CD4-positive, alpha-beta T cell treated with Interleukin-6 at 100 ng/mL for 8 hours (primary cell): ENCODE data around the gene NAALADL2.

Source experiments
- DNase-seq: peaks from one replicate; pipeline ENCODE4 v3.0.0-alpha.2; 2020; ENCODE audit warnings: mixed read lengths, low spot score

The NAALADL2 gene

DNA sequence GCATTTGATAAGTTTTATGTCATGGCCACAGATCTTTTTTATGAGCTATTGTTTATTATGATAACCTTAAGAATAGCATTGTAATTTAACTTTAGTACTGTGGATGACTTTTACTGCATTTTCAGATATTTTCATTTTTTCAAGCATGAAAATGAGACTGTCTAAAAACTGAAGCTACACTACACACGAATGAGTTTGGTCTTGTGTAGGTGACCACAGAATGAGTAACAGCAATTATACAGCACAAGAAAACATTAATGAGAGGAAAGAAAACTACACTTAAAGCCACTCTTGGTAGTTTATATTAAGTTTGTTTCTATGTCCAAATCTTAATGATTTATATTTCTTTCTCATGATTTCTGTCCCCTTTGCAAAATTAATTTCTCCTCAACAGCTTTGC, 809.2 kb downstream of the NAALADL2 start:
- no peak for DNase-seq

DNA sequence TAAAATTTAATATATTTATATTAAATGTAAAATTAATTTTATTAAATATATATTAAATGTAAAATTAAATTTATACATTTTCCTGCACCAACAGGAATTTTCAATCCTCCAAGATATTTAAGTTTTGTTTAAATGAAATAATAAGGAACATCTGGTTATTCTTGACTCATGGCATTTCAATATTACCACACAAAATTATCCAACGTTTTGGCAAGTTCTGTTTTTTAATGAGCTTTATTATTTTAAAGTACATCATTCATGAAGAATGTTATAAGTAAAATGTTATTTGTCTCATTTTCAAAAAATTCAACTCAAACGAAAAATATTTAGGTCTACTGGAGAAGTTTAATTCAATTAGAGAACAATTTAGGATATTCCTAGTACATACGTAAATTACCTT, 811.4 kb downstream of the NAALADL2 start:
- no peak for DNase-seq

DNA sequence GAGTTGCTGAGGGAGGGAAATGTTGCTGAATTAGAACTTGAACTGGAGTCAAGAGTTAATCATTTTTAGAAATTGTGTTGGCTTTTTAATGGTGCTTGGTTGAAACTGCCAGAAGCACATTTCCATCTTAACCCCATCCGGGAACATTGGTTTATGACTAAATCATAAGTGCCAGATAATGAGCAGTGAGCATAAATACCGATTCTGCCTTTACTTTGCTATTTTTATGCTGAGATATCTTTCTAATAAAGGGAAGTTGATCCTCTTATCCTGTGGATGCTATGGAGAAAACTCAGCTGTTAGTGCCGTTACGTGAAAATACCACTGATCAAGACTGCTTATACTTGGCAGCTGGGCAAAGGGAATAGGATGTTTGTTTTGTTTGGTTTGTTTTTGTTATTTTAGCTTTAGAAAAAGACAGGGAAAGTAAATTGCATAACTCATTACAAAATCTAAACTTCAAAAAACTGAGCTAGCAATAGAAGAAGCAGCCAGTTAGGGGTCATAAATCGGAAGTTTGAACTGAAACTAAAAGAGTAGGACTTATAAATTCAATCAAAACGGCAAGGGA, 813.1 kb downstream of the NAALADL2 start:
- no peak for DNase-seq

DNA sequence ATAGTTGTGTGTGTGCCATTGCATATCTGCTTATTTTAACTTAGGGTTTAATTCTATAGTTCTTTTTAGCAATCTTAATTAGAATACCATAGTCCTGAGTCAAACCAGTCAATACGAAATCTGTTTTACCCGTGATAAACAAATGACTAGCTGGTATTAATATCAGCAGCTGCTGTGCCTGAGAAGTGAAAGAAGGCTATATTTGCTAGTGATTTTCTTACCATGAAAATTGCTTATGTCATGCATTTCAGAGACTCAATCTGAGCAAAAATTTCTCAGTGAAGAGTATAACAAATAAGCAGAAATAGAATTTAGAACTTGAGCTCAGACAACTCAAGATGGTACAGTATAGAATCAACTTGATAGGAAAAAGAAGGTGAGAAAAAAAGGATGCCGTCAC, 820.4 kb downstream of the NAALADL2 start:
- no peak for DNase-seq

DNA sequence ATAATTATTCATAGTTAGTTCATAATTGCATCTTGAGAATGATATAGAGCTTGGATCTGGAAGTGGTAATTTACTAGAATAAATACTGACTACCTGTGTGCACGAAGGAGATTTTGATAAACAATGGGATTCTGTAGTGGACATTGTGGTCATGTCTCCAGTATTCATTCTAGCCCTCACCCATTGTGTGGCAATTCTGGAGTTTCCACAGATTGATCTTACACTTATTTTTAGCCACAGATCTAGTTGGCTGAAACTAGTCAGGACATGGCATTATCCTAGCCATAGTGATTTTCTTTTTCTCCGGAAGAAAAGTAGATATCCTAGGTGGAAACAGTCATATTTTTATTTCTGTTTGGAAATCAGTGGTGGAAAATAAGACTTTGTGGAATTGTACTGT, 833.1 kb downstream of the NAALADL2 start:
- no peak for DNase-seq

DNA sequence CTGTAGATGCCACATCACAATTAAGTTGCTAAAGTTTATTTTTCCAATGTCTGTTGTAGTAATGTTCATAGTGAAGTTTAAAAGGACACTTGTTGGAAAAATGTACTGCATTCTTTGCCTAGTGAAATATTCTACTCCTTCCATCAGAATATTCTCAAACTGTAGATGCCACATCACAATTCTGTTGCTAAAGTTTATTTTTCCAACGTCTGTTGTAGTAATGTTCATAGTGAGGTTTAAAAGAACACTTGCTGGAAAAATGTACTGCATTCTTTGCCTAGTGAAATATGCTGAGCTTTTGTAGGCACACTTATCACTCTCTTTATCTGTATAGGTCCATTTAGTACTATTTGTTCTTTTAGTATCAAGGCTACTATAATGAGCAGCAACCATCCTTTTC, 836.1 kb downstream of the NAALADL2 start:
- DNase-seq: no peak

DNA sequence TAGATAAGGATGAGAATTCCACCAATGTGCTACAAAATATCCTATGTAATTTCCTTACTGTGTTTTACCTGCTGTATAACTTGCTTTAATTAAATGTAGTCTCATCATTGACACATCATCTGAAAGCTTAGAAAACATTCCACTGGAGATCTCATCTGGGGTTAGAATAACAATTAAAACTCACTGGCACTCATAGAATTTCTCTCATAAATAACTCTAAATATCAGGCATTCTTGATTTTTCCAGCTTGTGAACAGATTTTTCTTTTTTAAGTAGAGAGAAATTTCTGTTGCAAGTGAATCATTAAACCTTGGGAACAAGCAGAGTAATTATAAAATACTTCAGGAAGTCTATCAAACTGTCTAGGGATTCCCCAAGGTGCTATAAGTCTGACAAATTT, 843.8 kb downstream of the NAALADL2 start:
- no peak for DNase-seq

DNA sequence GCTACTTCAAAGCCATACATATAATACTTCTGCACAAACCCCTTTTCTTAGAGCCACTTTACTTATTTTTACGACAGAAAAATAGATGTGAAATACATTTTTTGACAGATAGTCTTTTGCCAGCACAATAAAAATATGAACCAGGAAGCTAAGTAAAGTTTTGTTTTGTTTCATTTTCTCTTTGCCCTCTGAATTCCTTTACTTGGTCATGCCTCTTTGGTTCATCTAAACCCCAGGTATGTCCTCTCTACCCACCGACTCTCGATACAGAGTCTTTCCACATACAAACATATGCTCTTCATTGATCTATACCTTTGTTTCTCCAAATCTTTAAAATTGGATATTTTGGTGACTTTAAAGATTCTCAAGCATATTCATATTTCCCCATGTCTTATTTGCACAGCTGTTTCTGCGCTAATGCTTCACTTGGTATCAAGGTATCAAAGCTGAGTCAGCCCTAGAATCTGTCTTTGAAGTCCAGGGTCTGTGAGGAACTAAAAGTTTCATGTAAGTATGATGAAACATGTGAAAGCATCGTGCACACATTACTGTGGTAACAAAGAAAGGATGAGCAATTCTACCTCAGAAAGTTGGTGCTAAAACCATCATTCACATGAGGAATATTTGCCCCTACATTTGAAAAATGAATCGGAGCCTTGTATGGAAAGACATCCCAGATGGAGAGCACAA, 845.4 kb downstream of the NAALADL2 start:
- no peak for DNase-seq

DNA sequence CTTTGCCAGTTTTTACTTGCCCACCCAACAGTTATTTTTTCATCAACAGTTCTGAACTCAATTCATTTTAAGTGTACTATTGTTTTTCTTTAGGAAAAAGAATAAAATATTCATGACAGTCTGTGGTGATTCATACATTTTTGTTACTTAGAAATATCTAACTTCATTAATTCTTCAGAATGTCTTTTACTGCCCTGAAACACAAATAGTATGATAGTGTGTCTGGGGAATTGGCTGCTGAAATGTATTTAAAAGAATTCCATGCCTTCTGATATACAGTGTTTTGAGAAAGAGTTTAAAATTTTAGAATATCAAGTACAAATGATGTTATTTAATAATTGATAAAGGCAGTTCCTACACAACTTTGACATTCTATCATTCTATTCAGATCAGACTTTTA, 854.1 kb downstream of the NAALADL2 start:
- DNase-seq: no peak

DNA sequence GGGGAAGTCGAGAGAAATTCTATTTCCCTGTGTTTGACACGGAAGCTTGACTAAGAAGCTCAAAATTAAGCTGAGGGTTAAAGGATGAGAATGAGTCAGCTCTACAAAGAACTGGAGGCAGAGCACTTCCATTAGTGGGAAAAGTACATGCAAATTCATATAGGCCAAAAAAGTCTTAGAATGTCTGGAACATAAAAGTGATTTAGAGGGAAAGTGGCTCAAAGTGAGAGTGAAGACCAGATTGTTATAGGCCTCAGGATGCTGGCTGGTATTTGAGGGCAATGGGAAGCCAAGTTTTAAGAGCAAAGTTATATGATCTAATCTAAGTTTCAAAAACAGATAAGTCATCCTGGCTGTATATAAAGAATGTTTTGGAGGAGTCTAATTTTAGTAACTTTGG, 857.3 kb downstream of the NAALADL2 start:
- no peak for DNase-seq

DNA sequence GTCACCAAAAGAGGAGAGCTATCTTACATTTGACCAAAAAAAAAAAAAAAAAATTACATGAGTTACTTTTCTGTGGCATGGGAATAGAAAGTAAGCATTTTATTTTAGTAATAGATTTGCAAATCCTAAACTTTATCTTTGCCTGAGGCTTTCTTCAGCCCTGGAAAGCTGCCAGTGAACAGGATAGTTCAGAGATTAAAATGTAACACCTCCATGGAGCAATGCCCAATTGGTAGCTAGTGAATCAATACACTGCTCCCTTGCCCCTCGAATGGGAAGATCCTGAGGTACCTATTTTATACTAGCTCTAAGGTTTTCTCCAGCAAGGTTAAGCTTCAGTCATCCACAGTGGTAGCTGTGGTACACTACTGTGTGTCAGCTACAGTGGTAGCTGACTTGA, 867.1 kb downstream of the NAALADL2 start:
- no peak for DNase-seq

DNA sequence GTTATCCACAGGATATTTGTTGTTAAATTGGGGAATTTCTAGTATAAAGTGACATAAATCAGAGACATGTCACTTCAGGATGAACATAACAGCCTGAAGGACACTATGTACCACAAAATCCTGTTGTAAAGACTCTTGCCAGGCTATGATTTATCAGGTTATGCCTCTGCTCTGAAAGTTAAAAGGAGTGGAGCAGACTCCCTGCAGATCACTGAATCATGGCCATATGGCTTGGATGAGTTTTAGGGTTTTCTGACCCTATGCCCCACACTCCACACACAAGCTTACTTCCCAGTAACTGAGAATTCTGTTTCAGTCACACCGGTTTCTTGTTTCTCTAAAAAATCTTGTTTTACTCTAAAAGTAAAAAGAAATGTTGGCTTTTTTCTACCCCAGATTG, 869.4 kb downstream of the NAALADL2 start:
- no peak for DNase-seq

DNA sequence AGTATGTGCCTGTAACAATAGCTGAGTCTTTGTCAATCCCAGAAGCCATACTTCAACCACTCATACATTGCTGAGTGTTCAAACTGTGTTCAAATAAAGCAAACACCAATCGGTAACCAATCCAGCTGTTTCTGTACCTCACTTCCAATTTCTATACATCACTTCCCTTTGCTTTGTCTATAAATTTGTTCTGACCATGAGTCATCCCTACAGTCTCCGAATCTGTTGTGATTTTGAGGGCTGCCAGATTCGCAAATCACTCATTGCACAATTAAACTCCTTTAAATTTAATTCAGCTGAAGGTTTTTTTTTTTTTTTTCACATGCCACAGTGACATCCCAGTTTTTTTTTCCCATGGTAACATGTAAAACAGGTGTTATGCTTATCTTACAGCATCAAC, 870.3 kb downstream of the NAALADL2 start:
- DNase-seq: no peak

DNA sequence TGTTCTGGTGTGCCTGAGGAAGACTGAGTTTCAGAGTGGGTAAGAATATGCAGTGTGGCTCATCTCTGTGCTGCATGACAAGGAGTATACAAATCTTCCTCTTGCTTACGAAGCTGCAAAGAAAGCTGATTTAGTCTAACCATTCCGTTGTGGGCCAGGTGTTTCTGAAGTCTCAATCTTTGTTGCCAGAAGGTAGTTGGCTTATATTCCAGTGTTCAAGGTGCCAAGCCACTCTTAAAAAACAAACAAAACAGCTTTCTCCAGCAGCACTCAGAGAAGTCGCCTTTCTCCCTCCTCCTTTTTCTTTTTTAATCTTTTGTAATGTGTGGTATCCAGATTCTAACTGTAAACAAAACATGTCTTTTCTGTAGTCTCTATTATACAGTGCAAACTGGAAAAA, 872.4 kb downstream of the NAALADL2 start:
- no peak for DNase-seq

DNA sequence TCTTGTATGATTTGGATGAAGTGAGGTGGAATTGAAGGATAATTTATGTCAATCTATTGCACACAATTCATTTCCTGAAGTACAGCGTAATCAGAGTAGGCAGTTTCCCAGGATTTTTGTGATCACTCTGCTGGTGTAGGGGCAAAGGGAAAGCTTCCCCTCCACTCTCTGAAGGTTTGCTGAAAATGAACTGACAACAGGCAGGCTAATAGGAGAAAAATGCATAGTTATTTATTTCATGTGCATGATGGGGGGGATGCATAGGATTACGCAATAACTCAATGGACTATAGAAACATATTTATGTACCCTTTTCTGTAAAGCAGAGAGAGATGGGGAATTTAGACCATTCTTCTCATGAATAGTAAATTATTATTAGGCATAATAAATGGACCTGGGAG, 872.9 kb downstream of the NAALADL2 start:
- DNase-seq: no peak

DNA sequence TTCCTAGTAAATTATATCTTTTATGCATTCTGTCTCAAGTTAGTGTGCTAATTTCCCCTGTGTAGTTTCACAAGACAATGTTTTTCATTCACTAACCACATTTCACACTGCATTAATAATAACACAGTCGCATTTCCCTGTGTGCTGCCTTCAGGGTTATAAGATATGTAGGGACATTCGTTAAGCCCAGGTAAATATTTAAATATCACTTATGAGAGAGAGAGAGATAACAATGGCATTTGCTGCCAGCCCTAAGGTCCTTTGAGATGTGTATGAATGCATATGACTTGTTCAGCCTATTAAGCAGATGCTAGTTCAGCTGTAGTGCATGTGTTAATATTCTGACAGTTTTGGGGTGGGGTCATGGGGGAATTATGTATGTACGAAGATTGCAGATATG, 876.7 kb downstream of the NAALADL2 start:
- DNase-seq: no peak

DNA sequence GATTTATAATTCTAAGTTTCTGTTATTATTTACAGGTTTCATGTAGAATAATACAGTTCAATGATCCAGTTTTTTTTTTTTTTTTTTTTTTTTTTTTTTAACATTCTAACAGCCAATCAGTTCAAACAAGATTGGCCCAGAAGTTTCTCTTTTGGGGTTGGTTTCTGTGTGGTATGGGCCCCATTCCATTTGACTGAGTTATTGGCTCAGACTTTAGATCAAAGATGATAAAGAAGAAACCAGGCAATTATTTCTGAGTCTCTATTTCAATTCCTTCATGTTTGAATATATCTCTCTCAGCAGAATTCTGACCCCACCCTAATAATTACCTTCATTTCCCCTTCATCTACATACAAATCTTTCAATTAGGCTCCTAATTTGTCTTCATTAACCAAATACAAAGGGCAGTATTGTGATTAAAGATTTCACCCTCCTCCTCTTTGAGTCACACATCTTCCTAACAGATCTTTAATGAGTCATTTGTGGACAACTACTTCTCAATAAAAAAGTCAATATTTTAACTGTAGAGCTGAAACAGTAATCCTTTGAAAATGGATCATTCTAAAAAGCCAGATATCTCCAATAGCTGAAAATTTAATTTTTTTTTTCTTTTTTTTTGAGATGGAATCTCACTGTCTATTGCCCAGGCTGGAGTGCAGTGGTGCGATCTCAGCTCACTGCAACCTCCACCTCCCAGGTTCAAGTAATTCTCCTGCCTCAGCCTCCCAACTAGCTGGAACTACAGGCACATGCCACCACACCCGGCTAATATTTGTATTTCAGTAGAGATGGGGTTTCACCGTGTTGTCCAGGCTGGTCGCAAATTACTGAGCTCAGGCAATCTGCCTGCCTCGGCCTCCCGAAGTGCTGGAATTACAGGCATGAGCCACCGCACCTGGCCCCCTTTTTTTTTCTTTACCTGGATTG, 878.8 kb downstream of the NAALADL2 start:
- no peak for DNase-seq

DNA sequence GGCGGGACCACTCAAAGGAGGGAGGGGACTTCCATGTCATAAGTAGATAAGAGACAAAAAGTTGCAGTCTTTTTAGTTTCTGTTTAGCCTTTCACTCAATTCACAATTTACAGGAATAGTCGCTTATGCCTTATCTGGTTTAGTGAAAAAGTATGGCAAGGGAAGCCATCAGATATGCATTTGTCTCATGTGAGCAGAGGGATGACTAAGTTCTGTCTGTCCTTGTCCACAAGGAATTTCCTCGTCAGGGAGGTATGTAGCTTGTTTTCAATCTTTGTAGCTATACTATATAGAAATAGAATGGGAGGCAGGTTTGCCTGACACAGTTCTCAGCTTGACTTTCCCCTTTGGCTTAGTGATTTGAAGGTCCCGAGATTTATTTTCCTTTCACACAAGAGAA, 882.8 kb downstream of the NAALADL2 start:
- DNase-seq: no peak

DNA sequence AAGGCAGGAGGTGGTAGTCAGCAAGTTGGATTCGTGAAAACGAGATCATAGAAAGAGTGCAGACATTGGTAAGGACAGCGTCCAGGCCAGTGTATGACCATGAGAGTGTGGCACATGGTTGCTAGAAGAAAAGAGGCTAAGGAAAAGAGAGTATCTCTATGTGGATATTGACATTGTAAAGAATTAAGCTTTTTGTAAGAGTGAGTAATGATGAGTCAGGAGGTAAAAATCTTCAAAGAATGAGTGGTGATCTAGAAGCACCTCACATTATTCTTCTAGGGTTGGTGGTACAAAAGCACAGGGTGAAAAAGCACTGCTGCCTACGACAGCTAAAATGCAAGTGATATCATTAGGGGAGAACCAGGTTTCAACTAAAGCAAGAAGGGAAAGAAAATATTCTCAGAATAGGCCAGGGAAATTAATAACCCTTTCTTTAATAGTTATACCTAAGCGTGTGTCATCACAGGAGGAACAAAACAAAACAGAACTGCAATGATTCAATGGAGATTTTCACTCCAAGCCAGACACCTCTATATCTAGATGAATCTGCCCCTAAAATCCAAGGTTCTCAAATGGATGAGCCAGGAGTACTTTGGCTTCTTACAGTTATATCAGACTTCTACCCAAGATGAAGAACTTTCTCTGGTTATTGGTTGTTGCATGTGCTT, 884.7 kb downstream of the NAALADL2 start:
- no peak for DNase-seq

DNA sequence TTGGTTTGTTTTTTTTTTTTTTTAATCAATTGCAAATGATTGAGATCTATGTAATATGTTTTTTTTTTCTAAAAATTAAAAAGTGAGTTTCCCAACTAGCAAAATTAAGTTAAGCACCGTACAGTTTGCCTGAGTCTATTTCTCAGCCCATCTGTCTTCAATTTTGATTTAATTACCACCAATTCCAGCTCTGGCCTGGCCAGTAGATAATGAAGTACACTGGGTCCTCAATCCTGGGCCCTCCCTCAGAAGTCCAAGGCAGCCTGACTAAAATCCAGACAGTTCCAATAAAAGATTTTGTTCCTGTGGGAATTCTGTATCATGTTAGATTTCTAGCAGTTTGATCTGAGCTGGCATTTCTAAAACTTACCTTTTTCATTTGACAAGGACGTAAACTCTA, 887.2 kb downstream of the NAALADL2 start:
- DNase-seq: no peak

DNA sequence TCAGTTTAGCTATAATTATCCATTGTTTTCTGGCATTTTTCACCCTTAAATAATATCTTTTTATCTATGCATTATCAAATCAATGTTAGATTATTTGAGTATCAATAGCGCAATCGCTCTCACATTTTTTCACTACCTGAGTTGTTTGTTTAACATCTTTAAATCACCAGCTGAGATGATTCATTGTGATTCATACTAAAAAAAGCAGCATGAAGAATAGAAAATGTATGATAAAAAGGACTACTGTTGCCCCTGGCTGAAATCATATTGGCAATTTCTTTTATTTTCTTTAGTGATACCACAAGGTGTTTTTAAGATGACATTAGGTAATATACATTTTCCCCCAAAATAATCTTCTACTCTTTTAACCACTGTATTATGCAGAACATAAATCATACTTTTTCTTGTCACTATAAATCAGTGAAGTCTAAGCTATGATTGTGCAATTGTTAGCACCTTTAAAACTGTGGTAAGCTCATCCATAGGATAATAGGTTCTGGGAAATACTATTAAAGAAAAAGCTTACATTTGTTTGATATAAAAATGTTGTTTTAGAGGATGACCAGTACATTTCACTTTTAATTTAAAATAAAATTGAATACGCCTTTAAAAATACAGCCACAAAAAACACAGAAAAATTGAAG, 889.1 kb downstream of the NAALADL2 start:
- no peak for DNase-seq

DNA sequence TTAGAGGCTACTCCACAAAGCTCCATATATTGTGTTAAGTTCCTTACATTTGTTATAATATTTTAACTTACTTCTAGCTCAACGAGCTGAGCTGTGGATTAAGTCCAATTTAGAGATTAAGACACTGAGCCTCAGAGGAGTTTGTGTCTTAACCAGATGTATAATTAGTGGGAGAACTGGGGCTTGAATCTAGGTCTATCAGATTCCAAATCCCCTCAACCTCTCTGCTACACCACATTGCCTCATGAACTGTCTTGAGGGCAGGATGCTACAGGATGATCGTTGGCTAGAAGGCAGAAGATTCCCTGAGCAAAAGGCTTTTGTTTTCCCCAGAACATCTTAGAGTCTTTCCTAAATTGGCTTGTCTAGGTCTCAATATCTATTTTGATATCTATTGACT, 890.8 kb downstream of the NAALADL2 start:
- DNase-seq: no peak
